Endothelial cell (in vitro differentiated cells): ENCODE measurements around the gene CKB. TPM values are rescaled to one million over a fixed set of nuclear protein-coding genes. Genes with fewer than 3 reads are reported as not detected.
"Not testable (repeated sequence)": the region's sequence is repeated elsewhere in the genome, so short reads cannot be mapped to it uniquely, and the experiment has no call there.

Experiments used
- DNase-seq: peaks from one replicate; pipeline ENCODE4 v3.0.0; 2021; ENCODE audit warnings: low spot score
- H3K27ac Mint-ChIP-seq: one replicate; pipeline ENCODE4 v1.8.0; 2021; ENCODE audit warnings: mixed read lengths, inconsistent platforms; ENCODE audit not compliant: unreplicated experiment
- H3K27me3 Mint-ChIP-seq: one replicate; pipeline ENCODE4 v1.8.0; 2021; ENCODE audit warnings: mild to moderate bottlenecking, moderate library complexity, mixed read lengths, inconsistent platforms; ENCODE audit not compliant: unreplicated experiment
- H3K36me3 Mint-ChIP-seq: one replicate; pipeline ENCODE4 v1.8.0; 2021; ENCODE audit warnings: mild to moderate bottlenecking, low read depth, mixed read lengths, inconsistent platforms; ENCODE audit not compliant: unreplicated experiment
- H3K4me1 Mint-ChIP-seq: one replicate; pipeline ENCODE4 v1.8.0; 2021; ENCODE audit warnings: mild to moderate bottlenecking, mixed read lengths, inconsistent platforms; ENCODE audit not compliant: unreplicated experiment
- H3K4me3 Mint-ChIP-seq: one replicate; pipeline ENCODE4 v1.8.0; 2021; ENCODE audit warnings: mild to moderate bottlenecking, mixed read lengths, inconsistent platforms; ENCODE audit not compliant: unreplicated experiment
- H3K9me3 Mint-ChIP-seq: one replicate; pipeline ENCODE4 v1.8.0; 2021; ENCODE audit warnings: mixed read lengths, inconsistent platforms; ENCODE audit not compliant: unreplicated experiment
- total RNA-seq: library from RNA; stranded (reverse); fragmentation: NEBNext Ultra II Directional; extraction: Animal tissue kit (Norgen Biotek cat#: 25700); gene quantifications from one replicate; pipeline ENCODE4 v1.2.1, GENCODE V29; 2021; ENCODE audit not compliant: unreplicated experiment
- TF ChIP-seq, protein P1 (sequence below): fragments of 200-600 bp; sonication (generic); IDR thresholded peaks from one replicate; pipeline ENCODE4 v1.5.0; 2021; ENCODE audit warnings: antibody characterized with exemption; ENCODE audit not compliant: unreplicated experiment

The CKB gene
- total RNA-seq, 1 donor from 2014 or later: 23.1 TPM

DNA sequence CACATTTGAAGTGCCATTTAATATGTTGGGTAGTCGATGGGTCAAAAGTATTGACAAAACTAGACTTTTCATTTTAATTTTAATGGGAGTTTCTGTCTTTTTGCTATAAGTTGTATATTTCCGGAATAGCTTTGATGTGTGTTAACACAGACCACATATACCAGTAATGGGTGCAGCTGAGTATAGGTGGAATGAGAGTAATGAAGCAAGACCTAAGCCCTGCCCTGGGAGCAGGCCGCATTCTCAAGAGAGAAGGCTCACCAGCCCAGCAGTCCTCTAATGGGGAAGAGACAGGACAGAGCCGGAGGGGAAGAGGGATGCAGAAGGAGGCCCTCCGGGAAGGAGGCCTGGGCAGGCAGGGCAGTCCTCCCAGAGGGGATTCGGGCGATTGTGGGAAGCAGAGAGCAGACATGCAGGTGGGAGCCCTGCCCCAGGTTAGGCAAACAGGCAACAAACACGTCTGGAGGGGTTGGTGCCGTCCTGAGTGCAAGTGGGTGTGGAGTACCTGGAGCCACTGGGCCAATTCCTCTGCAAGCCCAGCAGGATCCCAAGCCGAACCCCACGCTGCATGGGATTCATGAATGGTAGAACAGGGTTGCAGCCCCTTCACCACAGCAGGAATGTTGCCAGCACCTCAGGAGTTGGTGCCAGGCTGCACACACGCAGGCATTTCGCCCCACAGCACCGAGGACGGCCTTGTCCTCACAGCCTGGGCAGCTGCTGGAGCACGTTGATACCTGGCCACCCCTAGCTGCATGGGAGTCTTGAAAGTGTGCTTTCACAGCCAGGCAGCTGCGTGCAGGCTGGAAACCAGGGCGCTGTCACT, 7.8 kb downstream of the CKB start:
- DNase-seq: no peak
- peaks cover 6% of the 10 kb centered on the region for H3K4me1 Mint-ChIP-seq
- no peak overlapping the region for H3K4me3 Mint-ChIP-seq
- H3K27ac Mint-ChIP-seq: no peak overlapping the region
- H3K9me3 Mint-ChIP-seq: no peaks in the 10 kb centered on the region
- H3K27me3 Mint-ChIP-seq: peaks cover 13% of the 10 kb centered on the region
- TF ChIP-seq, protein P1, sequence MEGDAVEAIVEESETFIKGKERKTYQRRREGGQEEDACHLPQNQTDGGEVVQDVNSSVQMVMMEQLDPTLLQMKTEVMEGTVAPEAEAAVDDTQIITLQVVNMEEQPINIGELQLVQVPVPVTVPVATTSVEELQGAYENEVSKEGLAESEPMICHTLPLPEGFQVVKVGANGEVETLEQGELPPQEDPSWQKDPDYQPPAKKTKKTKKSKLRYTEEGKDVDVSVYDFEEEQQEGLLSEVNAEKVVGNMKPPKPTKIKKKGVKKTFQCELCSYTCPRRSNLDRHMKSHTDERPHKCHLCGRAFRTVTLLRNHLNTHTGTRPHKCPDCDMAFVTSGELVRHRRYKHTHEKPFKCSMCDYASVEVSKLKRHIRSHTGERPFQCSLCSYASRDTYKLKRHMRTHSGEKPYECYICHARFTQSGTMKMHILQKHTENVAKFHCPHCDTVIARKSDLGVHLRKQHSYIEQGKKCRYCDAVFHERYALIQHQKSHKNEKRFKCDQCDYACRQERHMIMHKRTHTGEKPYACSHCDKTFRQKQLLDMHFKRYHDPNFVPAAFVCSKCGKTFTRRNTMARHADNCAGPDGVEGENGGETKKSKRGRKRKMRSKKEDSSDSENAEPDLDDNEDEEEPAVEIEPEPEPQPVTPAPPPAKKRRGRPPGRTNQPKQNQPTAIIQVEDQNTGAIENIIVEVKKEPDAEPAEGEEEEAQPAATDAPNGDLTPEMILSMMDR: no peak
- peaks cover 8% of the 10 kb centered on the region for H3K36me3 Mint-ChIP-seq

DNA sequence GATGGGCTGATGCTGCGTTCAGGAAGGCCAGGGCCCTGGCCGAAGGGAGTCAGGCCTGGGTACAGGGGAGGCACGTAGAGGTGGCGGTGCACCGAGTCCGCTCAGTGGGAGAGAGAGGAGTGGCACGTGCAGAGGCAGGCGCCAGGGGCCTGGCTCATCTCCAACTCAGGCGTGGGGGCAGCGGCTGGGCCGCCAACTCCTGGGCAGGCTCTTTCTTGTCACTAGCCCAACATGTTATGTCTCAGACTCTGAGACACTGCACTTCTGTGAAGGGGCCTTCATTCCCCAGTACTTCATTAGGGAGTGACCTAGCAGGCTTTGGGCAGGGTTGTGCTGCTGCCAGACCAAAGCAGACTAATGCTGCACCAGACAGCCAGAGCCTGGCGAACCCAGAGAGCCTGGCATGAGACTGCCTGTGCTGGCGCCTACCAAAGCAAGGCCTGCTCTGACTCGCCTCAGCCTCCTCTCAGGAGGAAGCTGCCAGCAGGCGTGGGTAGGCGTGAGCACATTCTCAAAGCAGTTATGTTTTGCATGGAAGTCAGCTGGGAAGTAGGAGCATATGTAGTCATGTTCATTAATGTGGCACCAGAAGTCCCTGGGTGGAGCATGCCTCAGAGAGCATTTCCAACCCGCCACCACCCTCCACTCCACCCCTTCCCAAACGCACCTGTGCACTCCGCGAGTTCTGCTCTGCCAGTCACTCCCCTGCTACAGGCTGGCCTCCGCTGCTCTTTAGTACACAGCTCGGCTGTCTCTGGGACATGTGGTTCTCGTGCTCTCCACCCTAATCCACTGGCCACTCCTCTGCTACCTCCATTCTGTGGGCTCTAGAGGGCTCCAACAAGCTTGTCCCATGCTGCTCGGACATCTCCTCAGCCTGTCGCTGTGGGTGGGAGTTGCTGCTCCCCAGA, 9.7 kb downstream of the CKB start:
- no peak overlapping the region for H3K27ac Mint-ChIP-seq
- H3K4me1 Mint-ChIP-seq: peaks cover 3% of the 10 kb centered on the region

DNA sequence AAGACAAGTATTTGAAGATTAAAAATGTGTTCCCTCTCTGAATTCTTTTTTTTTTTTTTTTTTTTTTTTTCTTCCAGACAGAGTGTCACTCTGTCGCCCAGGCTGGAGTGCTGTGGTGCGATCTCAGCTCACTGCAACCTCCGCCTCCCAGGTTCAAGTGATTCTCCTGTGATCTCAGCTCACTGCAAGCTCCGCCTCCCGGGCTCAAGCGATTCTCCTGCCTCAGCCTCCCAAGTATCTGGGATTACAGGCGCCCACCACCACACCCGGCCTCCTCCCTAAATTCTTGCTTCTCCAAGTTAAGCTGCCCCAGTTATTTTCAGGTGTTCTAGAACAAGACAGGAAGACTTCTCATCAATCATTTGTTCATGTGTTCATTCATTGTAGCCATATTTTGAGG, 10.4 kb downstream of the CKB start:
- H3K9me3 Mint-ChIP-seq, H3K27me3 Mint-ChIP-seq, DNase-seq, H3K4me1 Mint-ChIP-seq, H3K27ac Mint-ChIP-seq: not testable (repeated sequence)
- Mint-ChIP-seq H3K4me3 (peak overlapping the region; percentile 2), H3K36me3 (peaks cover 18% of the 10 kb centered on the region)

More for the DNA sequence above, 9.7 kb downstream of the CKB start:
- DNase-seq: no peak
- peaks cover 6% of the 10 kb centered on the region for H3K27me3 Mint-ChIP-seq
- no peaks in the 10 kb centered on the region for H3K9me3 Mint-ChIP-seq
- H3K4me3 Mint-ChIP-seq: peak overlapping the region; percentile 2
- peaks cover 13% of the 10 kb centered on the region for H3K36me3 Mint-ChIP-seq
- TF ChIP-seq, protein P1: no peak

DNA sequence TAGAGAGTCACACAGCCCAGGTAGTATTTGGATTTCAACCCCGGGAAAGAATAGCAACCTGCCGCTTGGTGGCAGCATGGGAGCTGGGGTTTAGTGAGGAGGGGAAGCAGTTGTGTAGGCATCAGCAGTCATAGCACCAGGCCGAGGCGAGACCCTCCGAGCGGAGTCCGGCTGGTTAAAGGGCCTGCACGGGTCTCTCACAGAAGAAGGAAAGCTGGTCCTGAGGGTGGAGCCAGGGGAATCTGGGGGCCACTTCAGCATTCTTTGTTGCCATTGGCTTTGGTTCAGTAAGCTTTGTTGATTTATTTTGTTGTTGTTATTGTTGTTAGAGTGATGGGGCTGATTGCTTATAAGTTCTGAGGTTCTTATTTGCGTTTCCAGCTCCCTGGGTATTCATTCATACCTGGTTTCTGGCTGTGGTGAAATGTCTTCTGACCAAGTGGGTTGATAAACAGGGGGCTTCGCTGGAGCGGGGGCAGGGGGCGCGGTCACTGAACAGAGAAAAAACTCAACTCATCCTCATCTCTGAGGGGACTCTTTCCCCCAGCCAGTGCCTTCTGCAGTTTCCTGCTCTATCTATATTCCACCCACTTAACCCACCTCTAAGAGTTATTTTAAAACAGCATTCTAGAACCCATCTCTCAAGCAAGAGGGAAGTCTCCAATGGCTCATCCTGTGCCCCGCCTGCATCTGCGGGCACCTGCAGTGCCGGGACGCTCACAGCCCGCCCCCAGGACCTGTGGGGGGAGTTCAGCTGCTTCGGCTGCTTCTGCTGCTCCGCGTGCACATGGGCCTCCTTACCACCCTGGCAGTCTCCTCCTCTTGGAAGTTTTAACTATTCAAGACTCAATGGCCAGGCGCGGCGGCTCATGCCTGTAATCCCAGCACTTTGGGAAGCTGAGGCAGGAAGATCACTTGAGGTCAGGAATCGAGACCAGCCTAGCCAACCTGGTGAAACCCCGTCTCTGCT, 11.6 kb downstream of the CKB start:
- Mint-ChIP-seq H3K4me1 (peaks cover 6% of the 10 kb centered on the region), H3K27ac (no peak overlapping the region), H3K27me3 (peaks cover 3% of the 10 kb centered on the region), H3K4me3 (peak overlapping the region; percentile 31), H3K9me3 (no peaks in the 10 kb centered on the region), H3K36me3 (peaks cover 23% of the 10 kb centered on the region)
- TF ChIP-seq, protein P1: no peak
- DNase-seq: no peak
